Hippocampal formation (tissue), 2 donors: ENCODE measurements around the gene WWTR1.
A peak's percentile ranks its signal among the peaks of the same experiment; 100 is the strongest.

Experiments used
- DNase-seq, 2 donors: peaks; one replicate each; lab custom pipeline; 2025; lab: John Stamatoyannopoulos, UW

The WWTR1 gene

GRCh38 chr3:149593418-149594160 is 64.2 kb downstream of the WWTR1 start:
- DNase-seq, result no peak

DNA sequence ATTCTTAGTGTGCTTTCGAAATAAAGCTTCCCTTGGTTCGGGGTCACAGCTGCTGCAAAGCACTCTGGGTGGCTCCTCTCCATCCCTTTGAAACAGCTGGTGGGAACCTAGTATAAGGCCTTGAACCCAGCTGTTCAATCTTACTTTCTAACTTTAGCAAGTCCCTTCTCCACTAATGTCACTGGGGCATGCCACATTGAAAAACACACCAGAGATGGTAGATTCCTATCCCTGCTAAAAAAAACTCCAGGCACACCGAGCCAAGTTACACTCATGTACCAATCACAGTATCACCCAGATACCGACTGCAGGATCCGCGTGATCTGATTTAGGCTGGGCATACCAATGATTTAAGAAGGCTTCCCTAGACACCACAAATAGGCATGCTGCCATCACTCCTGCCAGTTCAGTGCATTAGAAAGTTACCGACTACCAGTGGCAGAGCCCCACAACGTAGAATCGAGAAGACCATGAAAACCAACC is 65.0 kb downstream of the WWTR1 start:
- no peak for DNase-seq

DNA sequence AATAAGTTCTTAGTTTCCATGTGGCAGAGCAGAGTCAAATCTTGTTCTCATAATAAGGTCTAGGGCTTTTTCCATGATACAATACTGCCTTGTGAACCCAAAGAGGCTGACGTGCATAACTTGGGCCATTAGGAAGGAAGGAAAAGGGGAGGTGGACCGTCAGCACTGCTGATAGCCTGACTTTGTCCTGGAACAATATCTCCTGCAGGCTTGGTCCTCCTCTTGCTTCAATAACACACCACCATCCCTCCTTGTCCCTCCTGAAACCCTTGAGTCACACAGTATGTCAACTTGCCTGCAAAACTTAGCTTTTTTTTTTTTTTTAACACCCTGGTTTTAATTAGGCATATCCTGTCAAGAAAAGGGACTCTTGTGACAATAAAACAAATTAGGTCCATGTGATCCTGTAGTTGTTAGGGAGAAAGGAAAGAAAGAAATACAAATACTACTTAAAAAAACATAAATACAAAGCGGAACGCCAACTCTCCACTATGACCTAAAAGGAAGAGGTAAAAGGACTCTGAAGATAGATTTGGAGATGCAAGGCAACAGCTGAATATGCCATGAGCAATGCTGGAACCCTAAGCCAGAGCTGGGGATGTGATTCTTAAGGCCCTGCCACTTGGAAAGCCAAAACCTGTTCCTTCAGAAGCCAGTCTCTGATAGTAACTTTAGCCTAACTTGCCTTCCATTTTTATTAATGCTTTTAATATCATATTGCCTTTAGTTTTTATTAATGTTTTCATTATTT is 67.0 kb downstream of the WWTR1 start:
- DNase-seq, result no peak

GRCh38 chr3:149589332-149589731 is 68.5 kb downstream of the WWTR1 start:
- no peak for DNase-seq

- DNase-seq, result no peak
Measured at GRCh38 chr3:149588909-149589308, 68.9 kb downstream of the WWTR1 start.

DNA sequence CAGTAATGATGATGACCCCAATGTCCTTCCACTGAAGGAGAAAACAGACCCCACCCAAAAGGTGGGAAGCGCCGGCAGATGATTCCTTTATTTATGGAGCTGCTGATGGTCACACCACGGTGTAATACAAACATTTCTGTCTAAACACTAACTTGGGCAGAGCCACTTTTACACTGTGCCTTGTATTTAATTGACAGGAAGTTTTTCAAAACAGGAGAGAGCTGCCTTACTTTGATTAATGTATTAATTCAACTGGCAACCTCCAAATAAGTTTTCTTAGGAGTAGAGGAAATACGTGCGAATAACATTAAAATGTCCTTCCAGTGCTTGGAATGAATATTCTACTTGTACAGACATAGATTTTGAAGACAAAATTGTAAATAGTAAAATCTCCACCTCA is 70.4 kb downstream of the WWTR1 start:
- no peak for DNase-seq

- DNase-seq, result no peak
Measured at GRCh38 chr3:149586871-149587270, 71.0 kb downstream of the WWTR1 start.

- DNase-seq, result no peak
Measured at GRCh38 chr3:149585401-149585726, 72.5 kb downstream of the WWTR1 start.

DNA sequence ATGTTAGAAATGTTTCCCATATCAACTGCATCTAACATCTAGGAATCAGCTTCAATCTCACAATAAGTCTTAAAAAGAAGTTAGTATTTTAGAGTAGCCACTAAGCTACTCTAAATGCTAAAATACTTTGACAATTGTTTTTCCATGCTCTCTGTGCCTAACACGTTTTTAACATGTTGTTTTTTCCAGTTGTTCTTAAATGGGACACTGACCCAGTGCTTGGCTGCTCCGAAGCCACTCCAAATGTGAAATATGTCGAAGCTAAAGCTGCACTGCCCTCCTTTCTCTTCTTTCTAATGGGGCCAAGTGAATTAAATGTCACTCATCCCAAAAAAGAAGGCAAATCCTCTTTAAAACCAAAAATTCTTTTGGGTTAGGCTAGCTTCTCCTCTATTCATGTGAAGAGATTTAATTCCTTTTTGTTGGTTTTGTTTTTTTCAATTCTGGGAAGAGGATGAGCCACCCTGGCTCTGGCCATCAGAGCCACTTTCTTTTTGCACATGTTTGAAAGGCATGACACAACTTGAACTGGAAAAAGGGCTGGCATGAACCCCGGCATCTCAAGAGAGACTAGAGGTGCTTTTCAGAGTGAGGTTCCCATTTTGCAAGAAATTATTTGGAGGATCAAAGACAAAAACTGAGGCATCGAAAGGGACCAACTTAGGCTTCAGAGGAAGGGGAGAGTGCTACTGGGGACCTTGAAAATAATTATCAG is 73.7 kb downstream of the WWTR1 start:
- no peak for DNase-seq

- DNase-seq, result no peak
Measured at GRCh38 chr3:149582395-149582794, 75.4 kb downstream of the WWTR1 start.

DNA sequence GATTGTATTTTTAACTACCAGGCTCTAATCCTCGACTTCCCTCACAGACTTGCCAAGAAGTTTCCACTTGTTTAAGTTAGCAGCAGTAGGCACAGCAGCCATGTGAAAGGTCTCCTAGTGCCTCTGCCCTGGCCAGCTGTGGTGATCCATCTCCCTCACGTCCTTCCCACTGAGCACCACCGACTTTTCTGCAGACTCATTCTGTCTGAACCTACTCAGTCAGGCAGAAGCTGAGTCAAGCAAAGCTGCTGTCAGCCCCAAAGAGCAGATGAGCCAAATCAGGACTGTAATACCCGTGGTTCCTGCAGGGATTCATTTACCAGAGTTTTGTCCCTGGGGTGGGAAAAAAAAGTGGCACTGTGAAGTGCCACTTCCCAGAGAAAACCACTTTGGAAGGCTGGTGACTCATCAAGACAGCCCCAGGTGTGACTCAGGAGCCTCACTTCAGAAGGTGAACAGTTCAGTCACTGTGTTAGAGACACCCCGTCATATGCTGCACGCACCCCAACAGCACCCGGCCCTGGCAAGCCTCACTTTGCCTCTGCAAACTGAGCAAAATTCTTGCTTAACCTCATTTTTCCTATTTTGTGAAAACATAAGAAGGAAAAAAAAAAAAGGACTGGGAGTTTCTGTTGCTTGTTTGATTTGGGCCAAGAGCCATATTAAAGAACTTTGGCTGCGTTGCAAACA is 76.0 kb downstream of the WWTR1 start:
- no peak for DNase-seq

GRCh38 chr3:149581248-149581647 is 76.6 kb downstream of the WWTR1 start:
- no peak for DNase-seq

DNA sequence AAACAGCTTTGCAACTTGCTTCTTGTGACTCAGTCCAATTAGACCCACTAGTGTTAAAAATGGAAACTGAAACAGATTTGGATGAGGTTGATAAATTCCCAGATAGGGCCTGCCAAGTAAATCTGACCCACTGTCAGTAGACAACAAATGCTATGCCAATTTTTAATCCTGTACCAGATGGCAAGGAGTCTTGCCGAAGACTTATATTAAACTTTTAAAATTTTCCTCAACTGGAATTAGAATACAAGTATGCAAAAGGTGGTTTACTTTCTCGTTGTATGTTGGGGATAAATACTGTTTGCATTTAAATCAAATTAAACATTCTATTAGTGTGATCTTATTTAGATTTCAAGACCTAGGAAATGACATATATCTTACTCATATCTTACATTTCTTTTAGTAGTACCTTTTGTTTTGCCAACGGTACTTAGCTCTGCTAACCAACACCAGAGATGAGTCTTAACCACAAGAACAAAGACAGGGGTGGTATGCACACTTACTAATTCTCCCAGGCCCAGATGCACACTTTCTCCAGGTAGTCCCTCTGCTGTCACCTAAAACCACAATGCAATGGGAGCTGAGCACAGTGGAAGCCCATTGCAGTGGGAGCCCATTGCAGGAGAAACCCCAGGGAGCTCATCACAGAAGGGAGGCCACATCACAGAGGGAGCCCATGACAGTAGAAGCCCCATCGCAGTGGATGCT is 77.8 kb downstream of the WWTR1 start:
- peak in 1 of 2 donors; percentile 19 for DNase-seq

DNA sequence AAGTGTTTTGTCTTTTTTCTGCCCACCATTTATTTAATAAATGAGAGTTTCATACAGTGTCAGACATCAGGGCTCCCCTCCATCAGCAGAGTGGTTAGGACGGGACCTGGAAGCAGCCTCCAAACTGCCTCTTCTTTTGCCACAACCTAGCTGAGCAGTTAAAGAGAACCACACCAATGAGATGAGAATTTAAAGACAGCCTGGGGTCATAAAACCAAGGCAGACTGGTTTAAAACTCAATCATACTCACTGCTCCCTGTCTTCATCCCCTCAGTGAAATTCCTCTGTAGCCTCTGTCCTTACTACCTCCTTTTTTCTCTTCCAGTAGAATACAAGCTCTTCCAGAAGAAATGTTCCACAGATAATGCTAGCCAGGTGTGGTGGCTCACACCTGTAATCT is 78.7 kb downstream of the WWTR1 start:
- DNase-seq, result no peak

DNA sequence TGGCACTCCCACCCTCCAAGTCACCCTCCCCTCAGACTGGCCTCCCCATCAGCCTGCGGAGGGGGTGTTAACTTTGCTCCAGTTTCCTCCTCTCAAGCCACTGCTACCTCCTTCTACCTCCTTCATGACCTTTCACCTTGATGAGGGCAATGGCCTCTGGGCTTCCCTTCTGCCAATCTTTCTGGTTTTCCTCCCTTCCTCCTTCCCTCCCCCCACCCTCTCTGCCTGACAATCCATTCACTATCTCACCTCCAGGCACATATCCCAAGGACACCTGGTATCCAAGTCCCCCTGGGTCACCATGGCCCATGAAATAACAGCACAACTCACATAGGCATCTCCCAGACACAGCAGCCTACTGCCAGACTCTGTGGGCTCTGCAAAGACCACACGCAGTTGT is 80.0 kb downstream of the WWTR1 start:
- DNase-seq, result no peak

GRCh38 chr3:149575961-149576564 is 81.8 kb downstream of the WWTR1 start:
- peak; percentile 38 to 64 for DNase-seq

- no peak for DNase-seq
Measured at GRCh38 chr3:149575213-149575960, 82.4 kb downstream of the WWTR1 start.

GRCh38 chr3:149572796-149573414 is 84.9 kb downstream of the WWTR1 start:
- no peak for DNase-seq

- DNase-seq, result no peak
Measured at GRCh38 chr3:149571381-149571780, 86.4 kb downstream of the WWTR1 start.

- no peak for DNase-seq
Measured at GRCh38 chr3:149570016-149570415, 87.8 kb downstream of the WWTR1 start.
